Fibroblast of pulmonary artery (primary cell): ENCODE data around the gene AKAP9.

Experiments
- DNase-seq: peaks from one replicate; pipeline ENCODE4 v3.0.0-alpha.2; 2010; ENCODE audit warnings: low read depth
- H3K4me3 ChIP-seq: replicated peaks from 2 replicates; pipeline ENCODE4 v1.5.1; 2011; ENCODE audit warnings: low read depth, mild to moderate bottlenecking, control low read depth, low read length, moderate library complexity
- TF ChIP-seq, protein P1 (sequence below): IDR thresholded peaks from 2 replicates; pipeline ENCODE4 v1.5.1; 2011; ENCODE audit warnings: mild to moderate bottlenecking, control low read depth, low read length, inconsistent platforms; ENCODE audit errors: missing control alignments

AKAP9 gene

DNA sequence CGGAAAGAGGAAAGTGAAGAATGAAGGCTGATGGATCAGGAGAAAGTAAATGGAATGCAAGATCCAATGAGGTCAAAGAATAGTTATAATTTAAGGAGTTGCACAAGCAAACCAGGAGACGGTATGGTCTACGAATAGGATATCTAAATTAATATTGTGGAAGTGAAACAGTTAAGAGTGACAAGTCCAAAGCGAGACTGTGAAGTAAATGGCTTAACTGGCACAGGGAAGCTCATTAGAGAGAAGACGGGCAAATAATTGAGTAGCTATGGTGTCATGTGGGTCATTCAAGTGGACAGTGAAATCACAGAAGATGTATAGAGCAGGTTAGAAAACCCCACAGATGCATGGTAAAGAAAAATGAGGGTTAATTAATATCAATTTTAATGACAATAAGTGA lies 190.4 kb downstream of the AKAP9 start:
- no peak for DNase-seq
- TF ChIP-seq, protein P1, sequence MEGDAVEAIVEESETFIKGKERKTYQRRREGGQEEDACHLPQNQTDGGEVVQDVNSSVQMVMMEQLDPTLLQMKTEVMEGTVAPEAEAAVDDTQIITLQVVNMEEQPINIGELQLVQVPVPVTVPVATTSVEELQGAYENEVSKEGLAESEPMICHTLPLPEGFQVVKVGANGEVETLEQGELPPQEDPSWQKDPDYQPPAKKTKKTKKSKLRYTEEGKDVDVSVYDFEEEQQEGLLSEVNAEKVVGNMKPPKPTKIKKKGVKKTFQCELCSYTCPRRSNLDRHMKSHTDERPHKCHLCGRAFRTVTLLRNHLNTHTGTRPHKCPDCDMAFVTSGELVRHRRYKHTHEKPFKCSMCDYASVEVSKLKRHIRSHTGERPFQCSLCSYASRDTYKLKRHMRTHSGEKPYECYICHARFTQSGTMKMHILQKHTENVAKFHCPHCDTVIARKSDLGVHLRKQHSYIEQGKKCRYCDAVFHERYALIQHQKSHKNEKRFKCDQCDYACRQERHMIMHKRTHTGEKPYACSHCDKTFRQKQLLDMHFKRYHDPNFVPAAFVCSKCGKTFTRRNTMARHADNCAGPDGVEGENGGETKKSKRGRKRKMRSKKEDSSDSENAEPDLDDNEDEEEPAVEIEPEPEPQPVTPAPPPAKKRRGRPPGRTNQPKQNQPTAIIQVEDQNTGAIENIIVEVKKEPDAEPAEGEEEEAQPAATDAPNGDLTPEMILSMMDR, result no peak
- no peak overlapping the region for H3K4me3 ChIP-seq

- H3K4me3 ChIP-seq, result peak overlapping the region; percentile 84
- TF ChIP-seq, protein P1, result no peak
- DNase-seq, result no peak
These were observed 191.2 kb downstream of the AKAP9 start for GRCh38 chr7:92131764-92132330.

GRCh38 chr7:92133133-92133736 lies 192.6 kb downstream of the AKAP9 start:
- H3K4me3 ChIP-seq, result peak overlapping the region; percentile 84
- no peak for DNase-seq
- TF ChIP-seq, protein P1, result no peak

GRCh38 chr7:92133737-92134270 lies 193.1 kb downstream of the AKAP9 start:
- peak overlapping the region; percentile 84 for H3K4me3 ChIP-seq
- peak; percentile 67 for DNase-seq
- TF ChIP-seq, protein P1, result peak; percentile 85

DNA sequence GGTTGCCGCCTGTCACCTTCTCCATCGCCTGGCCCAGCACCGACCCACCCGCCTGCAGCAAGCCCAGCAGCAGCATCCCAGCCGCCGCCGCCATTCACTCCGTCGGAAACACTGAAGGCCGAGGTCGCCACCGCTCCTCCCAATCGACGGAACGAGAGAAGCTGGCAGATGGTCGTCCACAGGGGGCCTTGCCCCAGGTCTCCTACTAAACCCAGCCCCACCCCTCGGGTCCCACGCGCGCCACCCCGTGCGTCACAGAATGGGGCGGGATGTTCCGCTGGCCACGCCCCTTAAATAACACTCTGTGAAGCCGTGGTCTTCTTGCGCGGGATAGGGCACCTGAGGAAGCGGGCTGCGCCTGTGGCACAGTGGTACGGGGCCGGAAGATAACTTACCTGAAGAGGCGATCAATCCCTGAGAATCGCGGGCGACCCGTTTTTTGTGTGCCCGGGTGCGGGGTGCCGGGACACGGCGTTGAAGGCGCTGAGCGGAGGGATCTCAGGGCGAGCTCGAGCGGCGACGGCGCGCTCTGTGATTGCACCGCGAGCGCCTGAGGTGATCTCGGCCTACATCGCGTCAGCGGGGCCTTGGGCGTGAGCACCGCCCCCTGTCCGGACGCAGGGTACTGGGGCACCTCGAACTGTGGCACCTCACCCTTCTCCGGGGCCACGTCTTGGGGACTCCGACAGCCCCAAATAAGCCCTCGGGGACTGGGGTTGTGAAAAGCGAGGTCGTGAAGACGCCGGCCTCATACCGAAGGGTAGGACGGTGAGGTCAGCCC lies 193.8 kb downstream of the AKAP9 start, which contains the start of gene CYP51A1:
Gene CYP51A1, minus strand, starts transcription at position 207 of the 781 bp plus-strand sequence. Its CDS starts 113 bp downstream, at position 94.
- peak within 1 kb of the TSS; percentile 84 for H3K4me3 ChIP-seq
- peak; percentile 93 for DNase-seq
- TF ChIP-seq, protein P1, result no peak

DNA sequence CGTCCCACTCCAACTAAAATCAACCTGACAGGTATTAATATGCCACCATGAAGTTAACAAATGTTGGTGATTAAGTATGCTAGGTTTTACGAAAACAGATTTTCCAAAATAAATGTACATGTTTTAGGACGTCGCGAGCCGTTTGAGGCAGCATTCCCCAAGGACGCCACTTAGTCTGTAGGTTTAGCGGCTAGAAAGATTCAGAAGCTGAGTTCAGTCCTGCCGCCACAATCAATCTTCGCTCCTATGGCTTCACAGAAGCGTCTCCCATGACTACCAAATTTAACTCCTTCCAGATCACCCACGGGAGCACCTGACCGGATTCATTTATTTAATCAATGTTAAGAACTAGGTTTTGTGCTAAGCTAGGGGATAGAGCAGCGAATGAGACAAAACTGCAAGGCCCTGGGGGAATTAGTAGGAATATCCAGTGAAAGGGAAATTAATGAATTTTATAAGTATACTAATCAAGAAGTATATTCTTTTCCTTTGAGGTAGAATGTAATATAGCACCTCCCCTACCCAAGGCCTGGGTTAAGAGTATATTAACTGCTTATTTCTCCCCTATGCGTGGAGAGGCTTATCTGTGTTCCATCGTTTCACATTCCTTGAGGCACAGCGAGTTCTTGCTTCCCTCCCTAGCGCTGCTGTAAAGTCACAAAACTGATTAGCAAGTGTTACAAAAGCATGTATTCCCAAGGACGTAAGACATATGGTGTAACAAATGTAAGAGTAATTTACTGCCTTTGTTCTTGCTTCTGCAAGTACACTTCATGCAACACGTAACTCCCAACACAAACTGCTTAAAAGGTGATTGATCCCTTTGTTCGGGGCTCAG lies 194.6 kb downstream of the AKAP9 start:
- DNase-seq, result peak; percentile 43
- peak overlapping the region; percentile 84 for H3K4me3 ChIP-seq
- TF ChIP-seq, protein P1, result no peak
